Measurements from ENCODE around the gene HBS1L.
A peak's percentile ranks its signal among the peaks of the same experiment; 100 is the strongest.

The HBS1L gene

DNA sequence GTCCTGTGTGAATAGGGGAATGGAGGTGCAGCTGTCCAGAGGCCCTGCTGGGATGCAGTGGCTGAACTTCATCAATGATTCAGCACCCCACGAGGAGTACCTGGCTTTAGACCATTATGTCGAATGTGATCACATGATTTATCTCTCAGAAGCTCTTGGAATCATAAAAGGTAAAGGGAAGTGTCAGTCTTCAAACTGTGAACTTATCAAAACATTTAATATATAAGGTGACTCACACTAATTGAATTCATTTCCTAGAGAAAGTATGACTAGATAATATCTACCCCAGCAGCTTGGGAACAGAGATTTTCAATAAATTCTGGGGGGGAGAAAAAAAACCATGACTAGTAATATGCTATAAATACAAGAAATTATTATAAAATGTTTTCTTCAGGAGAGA is 134.2 kb downstream of the HBS1L start:
- no peak overlapping the region for H3K4me2 ChIP-seq (ENCODE audit: low read length)
- H3K18ac ChIP-seq (ENCODE audit: low read length) = no peak overlapping the region
- WGBS (ENCODE audit: extremely low coverage, insufficient coverage, insufficient read length) = no CpG with 5 or more reads among the region's 2 CpGs
- H2AFZ ChIP-seq (ENCODE audit: insufficient read depth, low read length, poor library complexity) = no peak overlapping the region
- no peaks in the 10 kb centered on the region for H3K79me1 ChIP-seq (ENCODE audit: low read length)
- H3K9me3 ChIP-seq (ENCODE audit: insufficient read depth, low read depth, low read length) = no peaks in the 10 kb centered on the region
- no peak overlapping the region for H3K23ac ChIP-seq (ENCODE audit: low read length)
- H3K4me1 ChIP-seq (ENCODE audit: control insufficient read depth in 1 of 2, insufficient read depth in 2 of 2, low read length in 2 of 2) = no peaks in the 10 kb centered on the region
- H2BK5ac ChIP-seq (ENCODE audit: low read depth, low read length, poor library complexity) = no peak overlapping the region
- H4K91ac ChIP-seq (ENCODE audit: low read depth, low read length) = no peak overlapping the region
- H3K9ac ChIP-seq (ENCODE audit: low read length) = no peak overlapping the region
- H3K4ac ChIP-seq (ENCODE audit: low read depth, low read length) = no peak overlapping the region
- no peak overlapping the region for H3K14ac ChIP-seq (ENCODE audit: low read length)
- H4K12ac ChIP-seq (ENCODE audit: low read depth, low read length) = no peak overlapping the region
- no peak overlapping the region for H2BK120ac ChIP-seq (ENCODE audit: insufficient read depth, low read length, poor library complexity)
- H4K8ac ChIP-seq (ENCODE audit: low read depth, low read length) = no peak overlapping the region
- no peaks in the 10 kb centered on the region for H3K27me3 ChIP-seq (ENCODE audit: insufficient read depth, low read length)
- no peaks in the 10 kb centered on the region for H3K36me3 ChIP-seq (ENCODE audit: control insufficient read depth in 1 of 2, insufficient read depth in 2 of 2, low read length in 2 of 2)
- H2BK12ac ChIP-seq (ENCODE audit: low read length) = no peak overlapping the region
- no peak for DNase-seq
- no peaks in the 10 kb centered on the region for H3K79me2 ChIP-seq (ENCODE audit: control insufficient read depth, insufficient read depth, low read length, poor library complexity)
- H2AK5ac ChIP-seq (ENCODE audit: low read length) = no peak overlapping the region
- no peak overlapping the region for H3K4me3 ChIP-seq (ENCODE audit: low read depth, low read length)
- no peak overlapping the region for H3K27ac ChIP-seq (ENCODE audit: low read depth, low read length)

- H4K12ac ChIP-seq (ENCODE audit: low read depth, low read length) = no peak overlapping the region
- WGBS (ENCODE audit: extremely low coverage, insufficient coverage, insufficient read length) = no CpG with 5 or more reads among the region's 17 CpGs
- no peak overlapping the region for H2BK120ac ChIP-seq (ENCODE audit: insufficient read depth, low read length, poor library complexity)
- H3K23ac ChIP-seq (ENCODE audit: low read length) = no peak overlapping the region
- no peak overlapping the region for H3K14ac ChIP-seq (ENCODE audit: low read length)
- DNase-seq = peak in 1 of 2 donors; percentile 45
- no peak overlapping the region for H2AFZ ChIP-seq (ENCODE audit: insufficient read depth, low read length, poor library complexity)
- H2BK12ac ChIP-seq (ENCODE audit: low read length) = no peak overlapping the region
- no peaks in the 10 kb centered on the region for H3K9me3 ChIP-seq (ENCODE audit: insufficient read depth, low read depth, low read length)
- no peak overlapping the region for H3K27ac ChIP-seq (ENCODE audit: low read depth, low read length)
- no peak overlapping the region for H3K4me3 ChIP-seq (ENCODE audit: low read depth, low read length)
- H4K8ac ChIP-seq (ENCODE audit: low read depth, low read length) = no peak overlapping the region
- H3K36me3 ChIP-seq (ENCODE audit: control insufficient read depth in 1 of 2, insufficient read depth in 2 of 2, low read length in 2 of 2) = no peaks in the 10 kb centered on the region
- H3K9ac ChIP-seq (ENCODE audit: low read length) = no peak overlapping the region
- no peaks in the 10 kb centered on the region for H3K27me3 ChIP-seq (ENCODE audit: insufficient read depth, low read length)
- H3K79me2 ChIP-seq (ENCODE audit: control insufficient read depth, insufficient read depth, low read length, poor library complexity) = no peaks in the 10 kb centered on the region
- H3K79me1 ChIP-seq (ENCODE audit: low read length) = no peaks in the 10 kb centered on the region
- no peak overlapping the region for H3K18ac ChIP-seq (ENCODE audit: low read length)
- H3K4ac ChIP-seq (ENCODE audit: low read depth, low read length) = no peak overlapping the region
- H2BK5ac ChIP-seq (ENCODE audit: low read depth, low read length, poor library complexity) = no peak overlapping the region
- no peak overlapping the region for H2AK5ac ChIP-seq (ENCODE audit: low read length)
- no peak overlapping the region for H3K4me2 ChIP-seq (ENCODE audit: low read length)
- H4K91ac ChIP-seq (ENCODE audit: low read depth, low read length) = no peak overlapping the region
- no peaks in the 10 kb centered on the region for H3K4me1 ChIP-seq (ENCODE audit: control insufficient read depth in 1 of 2, insufficient read depth in 2 of 2, low read length in 2 of 2)
Observed at GRCh38 chr6:134918418-134918961, 136.1 kb downstream of the HBS1L start.

GRCh38 chr6:134911547-134911946 is 143.1 kb downstream of the HBS1L start:
- Histone ChIP-seq H2AK5ac (ENCODE audit: low read length) (peak overlapping the region; percentile 46), H3K23ac (ENCODE audit: low read length) (no peak overlapping the region), H2AFZ (ENCODE audit: insufficient read depth, low read length, poor library complexity) (no peak overlapping the region), H4K8ac (ENCODE audit: low read depth, low read length) (no peak overlapping the region), H3K79me1 (ENCODE audit: low read length) (no peaks in the 10 kb centered on the region), H2BK5ac (ENCODE audit: low read depth, low read length, poor library complexity) (no peak overlapping the region), H3K9ac (ENCODE audit: low read length) (no peak overlapping the region), H4K91ac (ENCODE audit: low read depth, low read length) (no peak overlapping the region), H3K4me1 (ENCODE audit: control insufficient read depth in 1 of 2, insufficient read depth in 2 of 2, low read length in 2 of 2) (peaks cover 3 to 4% of the 10 kb centered on the region in 2 experiments), H3K9me3 (ENCODE audit: insufficient read depth, low read depth, low read length) (no peaks in the 10 kb centered on the region), H3K79me2 (ENCODE audit: control insufficient read depth, insufficient read depth, low read length, poor library complexity) (no peaks in the 10 kb centered on the region), H3K4me3 (ENCODE audit: low read depth, low read length) (no peak overlapping the region), H2BK120ac (ENCODE audit: insufficient read depth, low read length, poor library complexity) (peak overlapping the region; percentile 13), H3K4me2 (ENCODE audit: low read length) (no peak overlapping the region), H3K14ac (ENCODE audit: low read length) (no peak overlapping the region), H2BK12ac (ENCODE audit: low read length) (no peak overlapping the region), H3K27ac (ENCODE audit: low read depth, low read length) (no peak overlapping the region), H3K27me3 (ENCODE audit: insufficient read depth, low read length) (no peaks in the 10 kb centered on the region), H3K36me3 (ENCODE audit: control insufficient read depth in 1 of 2, insufficient read depth in 2 of 2, low read length in 2 of 2) (no peaks in the 10 kb centered on the region), H3K4ac (ENCODE audit: low read depth, low read length) (no peak overlapping the region), H4K12ac (ENCODE audit: low read depth, low read length) (no peak overlapping the region), H3K18ac (ENCODE audit: low read length) (no peak overlapping the region)
- WGBS (ENCODE audit: extremely low coverage, insufficient coverage, insufficient read length) = no CpG with 5 or more reads among the region's 1 CpG
- DNase-seq = no peak

DNA sequence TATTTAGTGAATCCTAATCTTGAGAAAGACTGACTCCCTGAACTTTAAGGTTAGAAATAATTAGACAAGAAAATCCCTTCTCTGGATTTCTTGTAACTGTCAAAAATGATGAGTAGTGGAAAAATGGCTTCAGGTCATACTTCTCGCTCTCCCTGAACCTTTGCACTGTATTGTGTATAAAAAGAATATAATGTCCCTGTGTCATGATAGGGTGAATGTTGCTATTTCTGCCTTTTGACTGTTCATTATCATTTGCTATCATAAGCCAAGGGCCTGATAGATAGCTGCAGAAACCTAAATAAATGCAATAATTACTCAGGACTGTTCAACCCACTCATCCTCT is 144.1 kb downstream of the HBS1L start:
- no CpG with 5 or more reads among the region's 1 CpG for WGBS (ENCODE audit: extremely low coverage, insufficient coverage, insufficient read length)
- Histone ChIP-seq H2BK120ac (ENCODE audit: insufficient read depth, low read length, poor library complexity) (no peak overlapping the region), H3K27me3 (ENCODE audit: insufficient read depth, low read length) (no peaks in the 10 kb centered on the region), H4K91ac (ENCODE audit: low read depth, low read length) (no peak overlapping the region), H4K12ac (ENCODE audit: low read depth, low read length) (no peak overlapping the region), H4K8ac (ENCODE audit: low read depth, low read length) (no peak overlapping the region), H3K9ac (ENCODE audit: low read length) (no peak overlapping the region), H2AFZ (ENCODE audit: insufficient read depth, low read length, poor library complexity) (no peak overlapping the region), H3K4me2 (ENCODE audit: low read length) (no peak overlapping the region), H3K36me3 (ENCODE audit: control insufficient read depth in 1 of 2, insufficient read depth in 2 of 2, low read length in 2 of 2) (no peaks in the 10 kb centered on the region), H3K27ac (ENCODE audit: low read depth, low read length) (no peak overlapping the region), H3K4me1 (ENCODE audit: control insufficient read depth in 1 of 2, insufficient read depth in 2 of 2, low read length in 2 of 2) (peaks cover 3 to 4% of the 10 kb centered on the region in 2 experiments), H3K14ac (ENCODE audit: low read length) (no peak overlapping the region), H3K9me3 (ENCODE audit: insufficient read depth, low read depth, low read length) (peaks cover 1% of the 10 kb centered on the region), H3K79me1 (ENCODE audit: low read length) (no peaks in the 10 kb centered on the region), H3K79me2 (ENCODE audit: control insufficient read depth, insufficient read depth, low read length, poor library complexity) (no peaks in the 10 kb centered on the region), H2AK5ac (ENCODE audit: low read length) (no peak overlapping the region), H2BK12ac (ENCODE audit: low read length) (no peak overlapping the region), H3K4ac (ENCODE audit: low read depth, low read length) (no peak overlapping the region), H2BK5ac (ENCODE audit: low read depth, low read length, poor library complexity) (no peak overlapping the region), H3K23ac (ENCODE audit: low read length) (no peak overlapping the region), H3K4me3 (ENCODE audit: low read depth, low read length) (no peak overlapping the region), H3K18ac (ENCODE audit: low read length) (no peak overlapping the region)
- no peak for DNase-seq

Measured in trophoblast cell (in vitro differentiated cells and primary cell).